GM10266 (cell line): ENCODE data around the gene MVP.
"Not testable (repeated sequence)": the region's sequence is repeated elsewhere in the genome, so short reads cannot be mapped to it uniquely, and the experiment has no call there.

Source experiments
- DNase-seq: peaks from one replicate; pipeline ENCODE4 v3.0.0; 2012; ENCODE audit errors: extremely low spot score
- CTCF ChIP-seq: IDR thresholded peaks from 2 replicates; pipeline ENCODE4 v1.5.1; 2012; ENCODE audit warnings: mild to moderate bottlenecking, low read depth; ENCODE audit not compliant: control insufficient read depth, insufficient read depth; ENCODE audit errors: missing control alignments

Gene MVP

GRCh38 chr16:29821643-29822115, 1.4 kb downstream of the MVP start:
- DNase-seq: no peak
- TF ChIP-seq CTCF: no peak

- no peak for TF ChIP-seq CTCF
- no peak for DNase-seq
Measured at GRCh38 chr16:29824589-29825144, 4.4 kb downstream of the MVP start.

GRCh38 chr16:29825145-29826044, 5.1 kb downstream of the MVP start:
- DNase-seq: peak; percentile 72
- TF ChIP-seq CTCF: no peak

GRCh38 chr16:29826342-29826695, 6.1 kb downstream of the MVP start:
- TF ChIP-seq CTCF: no peak
- no peak for DNase-seq

- no peak for TF ChIP-seq CTCF
- DNase-seq: no peak
Measured at GRCh38 chr16:29830774-29831173, 10.5 kb downstream of the MVP start.

- TF ChIP-seq CTCF: no peak
- DNase-seq: no peak
Measured at GRCh38 chr16:29831490-29831889, 11.2 kb downstream of the MVP start.

- not testable (repeated sequence) for DNase-seq
Measured at GRCh38 chr16:29833219-29833618, 13.0 kb downstream of the MVP start.
